ENCODE data around the gene SHCBP1L.

DNA sequence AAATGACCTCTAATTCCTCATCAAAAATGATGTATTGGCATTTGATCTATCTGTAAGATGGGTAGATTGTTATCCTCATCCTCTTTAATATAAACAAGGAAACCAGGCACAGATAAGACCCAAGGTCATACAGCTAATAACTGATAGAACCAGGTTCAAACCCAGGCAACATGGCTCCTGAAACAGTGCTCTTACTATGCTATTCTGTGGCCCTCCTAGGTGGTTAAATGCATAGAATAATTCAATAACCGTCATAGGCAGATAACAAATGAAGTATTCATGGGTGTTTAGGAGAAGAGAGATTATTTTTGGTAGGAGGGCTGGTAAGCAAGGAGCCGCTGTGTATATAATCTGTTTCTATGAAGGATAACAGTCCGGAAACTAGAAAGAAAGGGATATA lies 67.4 kb downstream of the SHCBP1L start:
- TF ChIP-seq POLR2A (IDR thresholded peaks at IDR 0.05) (no peak), POLR2AphosphoS5 (IDR thresholded peaks at IDR 0.05) (no peak)
- TF ChIP-seq, protein P1, sequence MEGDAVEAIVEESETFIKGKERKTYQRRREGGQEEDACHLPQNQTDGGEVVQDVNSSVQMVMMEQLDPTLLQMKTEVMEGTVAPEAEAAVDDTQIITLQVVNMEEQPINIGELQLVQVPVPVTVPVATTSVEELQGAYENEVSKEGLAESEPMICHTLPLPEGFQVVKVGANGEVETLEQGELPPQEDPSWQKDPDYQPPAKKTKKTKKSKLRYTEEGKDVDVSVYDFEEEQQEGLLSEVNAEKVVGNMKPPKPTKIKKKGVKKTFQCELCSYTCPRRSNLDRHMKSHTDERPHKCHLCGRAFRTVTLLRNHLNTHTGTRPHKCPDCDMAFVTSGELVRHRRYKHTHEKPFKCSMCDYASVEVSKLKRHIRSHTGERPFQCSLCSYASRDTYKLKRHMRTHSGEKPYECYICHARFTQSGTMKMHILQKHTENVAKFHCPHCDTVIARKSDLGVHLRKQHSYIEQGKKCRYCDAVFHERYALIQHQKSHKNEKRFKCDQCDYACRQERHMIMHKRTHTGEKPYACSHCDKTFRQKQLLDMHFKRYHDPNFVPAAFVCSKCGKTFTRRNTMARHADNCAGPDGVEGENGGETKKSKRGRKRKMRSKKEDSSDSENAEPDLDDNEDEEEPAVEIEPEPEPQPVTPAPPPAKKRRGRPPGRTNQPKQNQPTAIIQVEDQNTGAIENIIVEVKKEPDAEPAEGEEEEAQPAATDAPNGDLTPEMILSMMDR (IDR thresholded peaks at IDR 0.05): no peak

Data from breast epithelium (tissue), 3 donors.